Ammon's horn (tissue), 1 donor: Measurements from ENCODE around the gene DMGDH.
A peak's percentile ranks its signal among the peaks of the same experiment; 100 is the strongest.
"Not testable (repeated sequence)": the region's sequence is repeated elsewhere in the genome, so short reads cannot be mapped to it uniquely, and the experiment has no call there.

Source experiments
- DNase-seq: peaks from one replicate; pipeline ENCODE4 v3.0.0-alpha.2; 2016; ENCODE audit warnings: low spot score

Gene DMGDH

DNA sequence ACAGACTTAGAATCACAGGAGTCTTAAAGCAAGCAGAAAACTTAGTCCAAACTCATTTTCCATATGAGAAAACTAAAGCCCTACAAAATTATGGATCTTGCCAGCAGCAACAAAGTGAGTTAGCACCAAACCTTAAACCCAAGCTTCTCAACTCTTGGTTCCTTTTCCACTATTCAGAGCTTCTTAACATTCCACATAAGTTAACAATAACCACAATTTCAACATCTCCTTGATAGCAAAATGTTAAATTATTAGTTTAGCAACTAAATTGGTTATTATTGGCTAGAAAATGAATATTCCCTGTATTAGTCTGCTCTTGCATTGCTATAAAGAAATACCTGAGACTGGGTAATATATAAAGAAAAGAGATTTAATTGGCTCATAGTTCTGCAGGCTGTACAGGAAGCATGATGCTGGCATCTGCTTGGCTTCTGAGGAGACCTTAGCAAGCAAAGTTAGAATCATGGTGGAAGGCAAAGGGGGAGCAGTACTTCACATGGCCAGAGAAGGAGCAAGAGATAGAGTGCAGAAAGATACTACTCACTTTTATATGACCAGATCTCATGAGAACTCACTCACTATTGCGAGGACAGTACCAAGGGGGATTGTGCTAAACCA is 58.1 kb downstream of the DMGDH start:
- DNase-seq = no peak

DNA sequence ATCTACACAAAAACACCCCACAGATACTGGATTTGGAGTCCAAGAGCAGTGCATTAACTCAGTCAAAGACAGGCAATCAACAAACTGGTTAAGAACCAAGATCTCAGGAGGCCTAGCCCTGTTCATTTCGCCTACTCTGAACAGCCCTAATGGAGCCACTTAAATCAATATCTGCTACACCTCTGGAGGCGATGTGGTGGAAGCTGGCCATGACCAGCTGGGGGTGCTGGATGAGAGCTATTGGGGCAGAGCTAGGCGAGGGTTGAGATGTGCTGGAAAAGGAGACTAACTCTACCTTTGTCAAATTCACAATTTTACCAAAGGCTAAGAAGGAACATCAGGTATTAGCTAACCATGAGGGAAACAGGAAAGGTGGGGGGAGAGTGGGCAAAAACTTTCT is 61.1 kb downstream of the DMGDH start:
- DNase-seq = no peak

DNA sequence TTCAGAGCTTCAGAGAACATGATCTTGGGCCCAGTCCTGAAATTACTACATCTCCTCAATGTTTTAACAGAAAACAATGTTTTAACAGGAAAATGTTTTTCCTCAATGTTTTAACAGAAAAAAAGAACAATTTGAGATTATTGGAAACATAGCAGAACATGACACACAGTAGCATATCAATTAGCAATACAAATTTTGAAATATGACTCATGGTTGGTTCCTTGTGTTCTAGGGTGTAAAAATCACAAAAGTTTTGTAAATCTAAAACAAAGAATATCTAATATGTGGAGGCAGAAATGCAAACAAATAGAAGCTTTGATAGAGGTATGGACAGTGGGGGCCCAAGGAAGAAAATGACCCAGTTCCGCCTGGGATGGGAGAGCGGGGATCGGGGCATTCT is 61.6 kb downstream of the DMGDH start:
- no peak for DNase-seq

DNA sequence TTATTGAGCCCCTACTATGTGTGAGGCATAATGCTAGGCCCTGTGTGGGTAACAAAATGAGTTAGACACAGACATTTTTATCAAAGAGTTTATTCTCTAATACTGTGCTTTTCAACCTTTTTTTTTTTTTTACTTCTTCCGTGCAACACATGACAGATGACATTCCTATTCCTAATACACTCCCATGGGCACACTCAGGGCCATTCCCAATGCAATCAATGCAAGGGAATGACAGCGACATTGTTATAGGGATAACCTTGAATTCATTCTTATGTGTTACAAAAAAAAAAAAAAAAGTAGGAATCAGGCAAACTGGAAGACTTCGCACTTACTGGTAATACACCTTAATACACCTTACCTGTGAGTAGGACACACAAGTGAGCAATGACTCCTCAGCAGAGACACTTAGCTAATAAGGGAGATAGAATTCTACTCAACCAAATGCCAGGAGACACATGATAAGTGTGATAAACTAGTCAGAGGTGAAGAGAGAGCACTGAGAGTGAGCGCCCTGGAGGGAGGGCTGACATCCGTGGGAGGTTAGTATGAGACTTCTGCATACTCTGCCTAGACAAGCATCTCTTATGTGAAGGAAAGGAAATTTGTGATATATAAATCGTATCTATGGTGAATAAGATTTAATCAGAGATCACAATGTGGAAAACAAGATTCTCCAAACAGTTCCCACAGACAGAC is 63.4 kb downstream of the DMGDH start:
- DNase-seq = no peak

DNA sequence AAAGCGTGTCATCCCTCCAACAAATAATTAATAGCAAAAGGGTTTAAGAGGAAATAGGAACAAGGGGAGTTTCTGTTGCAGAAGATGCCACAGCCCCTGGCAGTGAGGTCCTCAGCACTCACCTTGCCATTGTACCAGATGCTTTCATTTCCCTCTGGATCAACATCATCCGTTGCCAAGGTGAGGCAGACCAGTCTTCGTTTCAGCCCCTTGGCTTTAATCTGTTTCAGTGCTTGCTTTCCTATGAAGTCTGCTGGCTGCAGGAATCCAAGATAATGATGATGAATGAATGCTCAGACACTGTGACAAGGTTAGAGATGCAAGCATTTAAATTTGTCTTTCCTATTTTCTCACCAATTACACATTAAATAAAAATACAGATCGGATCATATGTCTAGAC is 64.3 kb downstream of the DMGDH start:
- DNase-seq = no peak

DNA sequence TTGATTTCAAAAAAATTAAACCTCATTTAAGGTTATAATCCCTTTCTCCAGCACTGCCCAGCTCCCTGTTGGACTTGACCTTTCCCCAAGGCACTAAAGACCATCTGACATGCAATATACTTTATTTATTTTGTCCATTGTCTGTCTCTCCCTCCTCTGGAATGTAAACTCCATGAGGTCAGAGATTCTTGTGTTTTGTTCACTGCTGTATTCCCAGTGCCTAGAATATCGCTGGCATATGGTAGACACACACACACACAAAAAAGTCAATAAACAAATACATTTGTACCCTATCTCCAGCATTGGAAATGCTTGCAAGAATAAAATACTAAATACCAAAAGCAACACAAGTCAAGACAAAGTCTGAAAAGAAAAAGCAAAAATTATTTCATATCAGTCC is 67.1 kb downstream of the DMGDH start:
- no peak for DNase-seq

DNA sequence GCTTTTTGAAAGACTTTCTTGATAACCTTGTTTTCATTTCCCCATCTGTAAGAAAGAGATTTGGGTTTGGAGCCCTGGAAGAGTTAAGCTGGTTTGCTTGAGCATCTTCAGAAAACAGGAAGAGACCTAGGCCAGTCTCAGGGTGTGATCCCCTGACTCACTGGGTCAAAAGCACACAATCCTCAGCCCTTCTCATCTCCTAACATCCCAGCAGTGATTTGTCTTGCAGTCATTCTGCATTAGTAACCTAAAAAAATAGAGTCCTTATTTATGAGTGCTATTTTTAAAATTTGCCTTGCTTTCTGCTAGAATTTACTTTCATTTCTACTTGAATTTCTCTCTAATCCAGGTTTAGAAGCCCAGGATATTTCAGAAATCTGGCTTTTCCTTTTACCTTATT is 68.0 kb downstream of the DMGDH start:
- no peak for DNase-seq

DNA sequence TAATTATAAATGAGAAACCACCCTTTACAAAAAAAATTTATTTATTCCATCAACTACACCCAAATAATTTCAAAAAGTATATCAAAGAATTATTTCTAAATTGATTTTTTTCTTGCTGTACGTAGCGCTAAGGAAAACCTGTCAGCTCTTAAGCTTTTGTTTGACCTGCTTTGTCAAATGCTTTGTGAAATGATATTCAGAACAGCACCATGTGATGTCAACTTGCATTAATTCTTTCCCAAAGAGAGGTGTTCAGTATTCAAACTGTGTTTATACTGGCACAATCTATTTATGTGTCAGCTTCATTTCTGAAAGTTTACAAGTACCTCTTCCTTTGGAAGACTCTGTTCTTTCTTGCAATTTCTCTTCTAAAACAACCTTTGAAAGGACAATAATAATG is 72.4 kb downstream of the DMGDH start:
- DNase-seq = no peak

DNA sequence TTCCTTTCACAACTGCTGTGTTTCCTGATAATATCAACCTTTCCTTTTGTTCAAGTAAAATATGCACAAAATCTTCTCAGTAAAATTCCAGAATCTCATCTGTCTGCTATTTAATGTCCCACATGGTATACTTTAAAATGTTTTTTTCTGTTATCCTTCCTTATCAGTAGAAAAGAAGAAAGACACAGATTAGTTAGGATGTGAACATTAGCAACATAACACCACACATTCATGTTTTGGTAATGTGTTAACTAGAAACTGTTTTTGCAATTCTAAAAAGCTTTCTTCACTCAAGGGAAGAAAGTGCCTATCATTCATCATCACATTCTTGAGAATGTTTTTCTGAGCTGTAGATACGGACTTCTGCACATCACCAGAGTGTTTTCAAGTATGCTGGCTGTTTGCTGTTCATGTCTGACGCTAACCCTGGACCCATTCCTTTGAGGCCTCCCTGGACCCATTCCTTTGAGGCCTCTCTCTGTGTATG is 73.9 kb downstream of the DMGDH start:
- DNase-seq = no peak

DNA sequence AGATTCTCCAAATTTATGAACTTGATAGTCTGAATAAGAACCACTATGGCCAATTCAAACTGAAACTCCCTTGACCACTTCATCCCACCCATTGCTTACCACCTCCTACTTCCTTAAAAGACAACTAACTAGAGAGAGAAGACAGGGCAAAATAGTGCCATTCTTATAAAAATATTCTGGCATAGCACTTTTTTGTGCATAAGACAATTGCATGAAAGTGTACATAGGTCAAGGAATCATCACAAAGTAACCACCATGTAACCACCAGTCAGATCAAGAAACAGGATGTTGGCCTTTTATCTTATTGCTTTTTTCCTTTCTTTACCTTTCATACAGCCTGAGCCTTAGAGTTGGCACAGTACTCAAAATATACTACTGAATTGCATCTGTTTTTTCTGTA is 76.3 kb downstream of the DMGDH start:
- no peak for DNase-seq

DNA sequence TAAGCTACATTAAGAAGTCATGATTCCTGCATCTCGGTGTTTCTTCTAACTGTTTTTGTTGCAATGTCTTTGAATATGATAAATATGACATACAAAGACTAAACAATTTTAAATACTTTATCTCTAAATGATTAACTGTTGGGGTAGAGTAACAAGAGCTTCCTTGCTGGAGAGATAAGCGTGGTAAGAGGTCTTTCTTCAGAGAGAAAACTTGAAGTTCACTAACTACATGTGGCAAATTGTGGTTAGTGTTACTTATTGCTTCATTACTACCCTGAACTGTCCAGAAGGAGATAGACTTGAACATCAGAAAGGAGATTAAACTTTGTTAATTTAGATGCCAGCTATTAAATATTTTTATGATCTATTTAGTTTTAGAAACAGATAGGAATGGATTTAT is 77.3 kb downstream of the DMGDH start:
- DNase-seq = no peak

DNA sequence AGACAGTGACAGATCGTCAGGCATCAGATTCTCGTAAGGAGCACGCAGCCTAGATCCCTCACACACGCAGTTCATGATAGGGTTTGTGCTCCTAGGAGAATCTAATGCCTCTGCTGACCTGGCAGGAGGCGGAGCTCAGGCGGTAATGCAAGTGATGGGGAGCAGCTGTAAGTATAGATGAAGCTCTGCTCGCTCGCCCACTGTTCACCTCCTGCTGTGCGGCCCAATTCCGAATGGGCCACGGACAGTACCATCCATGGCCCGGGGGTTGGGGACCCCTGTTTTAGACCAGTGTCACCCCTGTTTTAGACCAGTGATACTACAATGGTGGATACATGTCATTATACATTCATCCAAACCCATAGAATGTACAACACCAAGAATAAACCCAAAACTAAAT is 80.4 kb downstream of the DMGDH start:
- DNase-seq = no peak

DNA sequence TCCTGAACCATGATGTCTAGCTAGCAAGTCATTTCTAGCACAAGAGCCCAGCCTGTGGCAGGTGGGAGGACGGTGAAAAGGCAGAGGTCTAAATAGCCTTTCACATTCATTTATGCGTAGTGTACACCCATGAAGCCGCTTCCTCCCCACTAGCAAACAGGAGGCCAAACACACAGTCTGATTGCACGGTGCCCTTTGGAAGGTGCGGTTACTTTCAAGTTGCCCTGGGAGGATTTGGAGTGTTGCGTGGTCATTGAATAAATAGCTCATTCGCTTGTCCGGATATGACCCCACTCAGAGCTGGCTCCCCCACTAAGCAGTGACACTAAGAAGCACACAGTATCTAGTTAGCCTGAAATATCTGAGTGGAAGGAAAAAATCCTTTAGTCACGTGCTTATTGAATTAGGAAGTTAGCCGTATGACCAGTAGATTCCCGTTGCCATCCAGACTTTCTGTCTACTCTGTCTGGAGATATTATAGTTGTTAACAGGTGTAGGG is 83.7 kb downstream of the DMGDH start:
- DNase-seq = peak; percentile 50

DNA sequence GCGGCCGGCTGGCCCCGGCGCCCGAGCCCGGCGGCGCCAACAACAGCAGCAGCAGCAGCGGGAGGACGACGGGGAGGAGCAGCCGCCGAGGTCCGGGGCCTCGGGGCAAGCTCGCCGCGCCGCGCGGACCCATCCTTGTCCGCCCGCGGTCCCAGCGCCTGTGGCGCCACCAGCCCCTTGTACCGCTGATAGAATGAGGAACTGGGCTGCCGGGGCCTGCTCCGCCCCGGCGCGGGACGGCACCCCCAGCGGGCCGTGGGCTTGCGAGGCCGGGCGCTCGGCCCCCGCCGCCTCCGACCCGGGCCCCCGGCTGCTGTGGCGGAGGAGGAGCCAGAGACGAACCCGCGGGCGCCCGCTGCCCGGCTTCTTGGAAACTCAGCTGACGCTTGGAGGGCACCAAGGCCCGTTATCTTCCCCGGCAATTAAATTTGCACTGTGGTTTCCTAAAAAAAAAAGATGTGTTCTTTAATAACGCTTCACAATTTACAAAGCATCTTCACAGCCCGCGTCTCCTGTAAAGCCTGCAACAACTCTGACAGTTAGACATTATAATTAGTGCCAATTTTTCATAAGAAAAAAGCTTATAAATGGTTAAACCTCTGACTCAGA is 84.3 kb downstream of the DMGDH start, which contains the start of gene ARSB:
Gene ARSB (minus strand): TSS at position 195 of the 609 bp plus-strand sequence. CDS start 62 bp downstream, at position 133.
- DNase-seq = peak; percentile 64

DNA sequence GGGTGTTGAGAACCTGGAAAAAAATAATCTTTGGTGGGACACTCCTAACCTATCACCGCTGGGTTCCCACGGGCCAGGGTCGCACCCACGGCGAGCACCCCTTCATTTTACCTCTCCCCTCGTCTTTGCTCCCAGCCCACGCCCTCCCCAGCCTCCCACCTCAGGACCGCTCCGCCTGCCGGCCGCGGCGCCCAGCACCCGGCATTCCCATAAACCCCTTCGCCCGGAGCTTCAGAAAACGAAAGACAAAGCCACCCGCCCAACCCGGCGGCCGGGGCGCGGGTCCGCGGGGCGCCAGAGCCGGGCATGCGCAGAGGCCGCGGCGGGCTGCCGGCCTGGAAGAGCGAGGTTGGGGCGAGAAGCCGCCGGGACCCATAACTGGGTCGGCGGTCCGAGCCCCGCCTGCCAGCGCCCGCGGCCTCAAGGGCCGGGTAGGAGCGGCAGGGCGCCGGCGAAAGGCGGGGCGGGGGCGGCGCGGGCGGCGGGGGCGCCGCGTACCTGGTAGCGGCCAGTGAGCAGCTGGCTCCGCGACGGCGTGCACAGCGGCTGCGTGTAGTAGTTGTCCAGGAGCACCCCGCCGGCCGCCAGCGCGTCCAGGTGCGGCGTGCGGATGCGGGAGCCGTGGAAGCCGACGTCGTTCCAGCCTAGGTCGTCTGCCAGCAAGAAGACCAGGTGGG is 84.9 kb downstream of the DMGDH start:
- peak; percentile 85 for DNase-seq

DNA sequence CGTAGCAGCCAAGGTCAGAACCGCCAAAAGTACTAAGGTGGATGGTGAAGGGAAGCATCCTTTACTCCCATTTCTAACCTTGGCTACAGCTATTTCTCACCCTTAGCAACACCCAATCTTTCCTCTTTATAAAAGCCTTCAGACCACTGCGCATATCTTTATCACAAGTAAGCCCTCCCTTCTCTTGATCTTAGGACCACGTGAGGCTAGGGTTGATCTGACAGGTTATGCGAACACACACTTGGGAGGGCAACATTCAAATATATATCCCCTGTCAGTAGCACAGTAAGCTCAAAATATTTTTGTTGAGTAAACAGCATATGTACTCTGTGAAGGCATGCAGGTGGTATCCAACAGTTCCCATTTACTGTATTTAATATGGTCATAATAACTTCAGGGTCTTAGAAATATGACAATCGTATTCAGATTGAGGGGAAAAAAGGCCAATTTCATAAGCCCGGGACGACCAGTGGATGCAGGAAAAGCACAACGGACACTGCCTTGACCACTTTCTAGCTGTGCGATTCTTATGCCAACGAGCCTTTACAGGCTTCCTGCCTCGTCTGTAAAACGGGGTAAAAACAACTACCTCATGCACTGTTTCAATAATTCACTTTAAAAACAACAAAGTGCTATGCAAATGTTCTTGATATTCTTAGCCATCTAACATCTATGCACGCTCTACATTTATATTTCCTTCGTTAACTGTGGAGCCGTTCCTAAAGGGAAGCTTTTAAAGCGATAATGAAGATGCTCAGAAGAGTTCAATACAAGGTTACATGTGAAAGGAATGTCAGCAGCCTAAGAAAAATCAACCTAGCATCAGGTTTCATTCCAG is 85.7 kb downstream of the DMGDH start:
- peak; percentile 45 for DNase-seq

DNA sequence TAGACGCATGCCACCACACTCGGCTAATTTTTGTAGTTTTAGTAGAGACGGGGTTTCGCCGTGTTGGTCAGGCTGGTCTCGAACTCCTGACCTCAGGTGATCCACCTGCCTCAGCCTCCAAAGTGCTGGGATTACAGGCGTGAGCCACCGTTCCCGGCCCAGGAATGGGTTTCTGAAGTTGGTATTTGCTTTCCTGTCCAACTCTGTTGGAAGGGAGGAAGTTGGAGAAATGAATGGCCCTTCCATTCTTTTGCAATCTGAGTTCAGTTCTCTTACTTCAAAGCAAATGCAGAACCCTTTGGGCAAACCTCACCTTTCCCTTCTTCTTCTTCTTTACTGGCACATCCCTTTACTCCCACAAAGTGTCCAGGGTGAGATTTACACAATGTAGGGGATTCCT is 86.3 kb downstream of the DMGDH start:
- not testable (repeated sequence) for DNase-seq

DNA sequence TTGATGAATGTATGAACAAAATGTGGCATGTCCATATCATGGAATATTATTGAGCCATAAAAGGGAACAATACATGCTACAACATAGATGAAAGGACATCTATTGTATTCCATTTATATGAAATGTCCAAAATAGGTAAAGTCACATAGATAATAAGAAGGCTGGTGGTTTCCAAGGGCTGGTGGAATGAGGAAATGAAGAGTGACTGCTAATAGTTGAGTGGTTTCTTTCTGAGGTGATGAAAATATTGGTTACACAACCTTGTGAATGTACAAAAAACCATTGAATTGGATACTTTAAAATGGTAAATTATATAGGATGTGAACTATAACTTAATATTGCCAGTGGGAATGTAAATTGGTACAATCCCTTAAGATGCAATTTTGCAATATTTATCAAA is 89.6 kb downstream of the DMGDH start:
- no peak for DNase-seq

DNA sequence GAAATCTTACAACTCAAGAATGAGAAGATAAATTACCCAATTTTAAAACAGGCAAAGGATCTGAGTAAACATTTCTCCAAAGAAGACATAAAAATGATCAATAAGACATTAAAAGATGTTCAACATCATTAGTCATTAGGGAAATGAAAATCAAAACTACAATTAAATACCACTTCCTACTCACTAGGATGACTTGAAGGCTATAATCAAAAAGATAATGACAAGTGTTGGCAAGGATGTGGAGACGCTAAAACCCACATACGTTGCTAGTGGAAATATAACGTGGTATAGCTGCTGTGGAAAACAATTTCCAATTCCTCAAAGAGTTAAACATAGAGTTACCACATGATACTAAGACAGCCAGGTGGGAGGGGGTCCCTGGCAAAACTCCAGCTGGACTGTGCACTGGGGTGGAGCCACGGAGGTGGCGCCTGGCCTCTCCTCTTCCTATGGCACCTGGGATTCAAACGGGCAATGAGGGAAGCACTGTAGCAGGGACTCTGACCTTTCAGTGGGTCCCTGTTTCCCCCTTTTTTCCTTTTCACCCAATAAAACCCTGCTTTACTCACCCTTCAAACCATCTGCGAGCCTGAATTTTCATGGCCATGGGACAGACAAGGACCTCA is 90.2 kb downstream of the DMGDH start:
- no peak for DNase-seq

DNA sequence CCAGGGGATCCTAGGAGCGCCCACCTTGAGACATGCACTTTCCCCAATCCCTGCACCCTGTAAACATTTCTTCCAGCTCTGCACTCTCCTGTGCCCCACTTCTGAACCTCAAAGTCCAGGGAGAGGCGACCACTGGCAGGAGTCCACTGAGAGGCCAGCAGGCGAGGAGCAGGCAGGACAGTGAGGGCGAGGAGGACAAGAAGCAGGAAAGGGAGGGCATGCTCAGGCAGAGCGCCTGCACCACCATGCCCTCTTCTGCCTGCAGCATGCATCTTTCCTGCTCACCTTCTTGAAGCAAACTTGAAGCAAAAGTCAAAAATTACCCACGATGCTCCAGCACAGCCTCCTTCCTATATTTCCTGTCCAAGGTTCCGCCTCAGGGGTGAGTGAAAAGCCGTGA is 94.4 kb downstream of the DMGDH start:
- DNase-seq = no peak

DNA sequence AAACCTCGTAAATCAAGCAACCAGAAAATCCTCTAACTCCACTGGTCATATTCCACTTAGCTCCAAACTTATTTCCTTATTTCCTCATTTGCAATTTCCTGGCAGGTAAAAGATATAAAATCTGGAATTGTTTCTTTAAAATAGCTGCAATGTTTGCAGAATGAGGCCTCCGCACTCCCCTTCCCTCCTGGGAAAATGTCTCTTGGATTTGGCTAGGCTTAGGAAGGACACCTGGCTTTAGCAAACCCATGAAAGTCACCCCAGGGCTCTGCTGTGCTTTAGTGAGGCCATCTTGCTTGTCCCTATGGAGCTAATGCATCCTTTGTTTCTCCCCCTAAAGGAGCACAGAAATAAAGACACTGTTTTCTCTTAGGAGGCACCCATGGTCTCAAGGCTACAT is 94.9 kb downstream of the DMGDH start:
- no peak for DNase-seq
